Dermis blood vessel endothelial cell (primary cell): Measurements from ENCODE around the gene CCDC6. TPM values are rescaled to one million over a fixed set of nuclear protein-coding genes. Genes with fewer than 3 reads are reported as not detected.

Source experiments
- DNase-seq: peaks from one replicate; pipeline ENCODE4 v3.0.0; 2010
- total RNA-seq: library from RNA; depleted of rRNA; stranded (reverse); fragments of >200 nt; gene quantifications from 2 replicates; pipeline ENCODE4 v1.2.3, GENCODE V29; 2014

CCDC6 gene
- total RNA-seq, 1 donor from 2014 or later = 22.6 TPM

DNA sequence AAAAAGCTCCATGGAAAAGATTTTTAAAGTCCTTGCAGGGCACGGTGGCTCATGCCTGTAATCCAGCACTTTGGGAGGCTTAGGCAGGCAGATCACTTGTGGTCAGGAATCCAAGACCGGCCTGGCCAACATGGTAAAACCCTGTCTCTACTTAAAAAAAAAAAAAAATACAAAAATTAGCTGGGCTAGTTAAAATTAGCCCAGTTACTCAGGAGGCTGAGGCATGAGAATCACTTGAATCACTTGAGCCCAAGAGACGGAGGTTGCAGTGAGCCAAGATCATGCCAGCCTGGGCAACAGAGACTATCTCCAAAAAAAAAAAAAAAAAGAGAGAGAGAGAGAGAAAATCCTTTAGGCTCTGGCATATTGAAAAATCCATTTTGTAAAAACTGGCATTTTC lies 61.9 kb downstream of the CCDC6 start:
- no peak for DNase-seq

DNA sequence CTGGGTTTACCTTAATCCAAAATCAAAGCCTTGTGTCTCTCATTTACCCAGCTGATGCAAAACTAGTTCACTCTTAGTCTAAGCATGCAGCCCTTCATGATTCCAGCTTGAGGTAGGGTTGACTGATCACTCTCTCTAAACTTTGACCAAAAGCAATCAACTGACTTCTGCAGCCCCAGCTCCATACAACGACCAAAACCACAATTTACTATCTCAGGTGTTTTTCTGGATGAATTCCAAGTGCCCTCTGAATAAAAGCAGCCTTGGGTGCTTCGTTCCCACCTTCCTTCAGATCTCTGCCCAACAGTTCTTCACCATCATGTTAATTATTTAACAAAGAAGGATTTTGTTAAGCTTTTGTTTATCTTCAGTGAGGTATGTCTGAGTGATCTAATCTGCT lies 62.6 kb downstream of the CCDC6 start:
- no peak for DNase-seq

DNA sequence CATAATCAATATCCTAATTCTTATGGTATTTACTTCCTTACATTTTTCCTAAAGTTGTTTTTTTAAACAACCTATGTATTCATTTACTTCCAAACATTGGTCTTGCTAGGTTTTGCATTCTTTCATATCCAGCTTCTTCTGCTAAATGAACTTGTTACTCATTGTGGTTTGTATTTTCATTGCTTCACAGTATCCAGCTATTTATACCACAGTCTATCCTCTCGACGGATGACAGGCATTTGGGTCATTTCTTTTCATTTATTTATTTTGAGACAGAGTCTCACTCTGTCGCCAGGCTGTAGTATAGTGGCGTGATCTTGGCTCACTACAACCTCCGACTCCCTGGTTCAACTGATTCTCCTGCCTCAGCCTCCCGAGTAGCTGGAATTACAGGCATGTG lies 66.8 kb downstream of the CCDC6 start:
- DNase-seq = no peak

DNA sequence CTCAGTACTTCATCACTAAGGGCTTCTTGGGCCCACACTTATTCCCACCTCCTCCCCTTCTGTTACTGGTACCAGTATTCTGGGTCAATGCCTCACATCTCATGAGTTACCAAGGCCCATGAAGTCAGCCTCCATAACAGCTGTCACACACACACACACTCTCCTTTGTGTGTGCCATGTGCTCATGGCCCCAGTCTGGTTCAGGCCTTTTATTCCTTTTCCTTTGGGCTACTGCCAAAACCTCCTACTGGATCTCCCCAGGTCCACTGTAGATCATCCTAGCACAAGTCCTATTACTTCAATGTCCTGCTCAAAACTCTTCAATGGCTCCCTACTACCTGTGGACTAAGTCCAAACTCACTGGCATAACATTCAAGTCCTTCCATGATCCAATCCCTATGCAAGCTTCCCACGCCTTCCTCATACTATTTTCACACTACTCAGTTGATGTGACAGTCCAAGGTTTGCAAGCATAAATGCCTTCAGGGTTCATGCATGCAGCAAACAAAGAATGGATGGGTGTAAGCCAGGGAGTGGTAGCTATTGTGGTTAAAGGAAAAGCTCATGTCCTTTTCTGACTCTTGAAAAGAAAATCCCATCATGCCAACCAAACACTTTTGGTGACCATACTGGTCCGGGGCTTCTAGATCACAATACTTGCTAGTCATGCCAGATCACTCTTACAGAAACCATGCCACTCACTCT lies 68.1 kb downstream of the CCDC6 start:
- DNase-seq = no peak

DNA sequence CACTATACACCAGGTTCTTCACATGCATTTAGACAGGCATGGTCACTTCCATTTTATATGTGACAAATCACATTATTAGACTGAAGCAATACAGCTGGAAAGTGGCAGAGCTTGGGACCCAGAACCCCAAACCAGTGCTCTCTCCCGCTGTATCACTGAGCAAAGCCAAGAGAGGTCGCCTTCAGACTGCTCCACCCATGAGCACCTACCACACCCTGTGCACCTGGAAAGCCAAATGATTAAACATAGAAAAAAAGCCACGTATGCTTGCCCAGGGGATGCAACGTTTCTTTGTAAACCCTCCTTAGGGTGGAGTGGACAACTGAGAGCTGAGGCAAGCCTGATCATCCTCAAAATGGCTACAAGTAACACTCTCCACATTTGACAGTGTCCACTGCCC lies 72.5 kb downstream of the CCDC6 start:
- no peak for DNase-seq

DNA sequence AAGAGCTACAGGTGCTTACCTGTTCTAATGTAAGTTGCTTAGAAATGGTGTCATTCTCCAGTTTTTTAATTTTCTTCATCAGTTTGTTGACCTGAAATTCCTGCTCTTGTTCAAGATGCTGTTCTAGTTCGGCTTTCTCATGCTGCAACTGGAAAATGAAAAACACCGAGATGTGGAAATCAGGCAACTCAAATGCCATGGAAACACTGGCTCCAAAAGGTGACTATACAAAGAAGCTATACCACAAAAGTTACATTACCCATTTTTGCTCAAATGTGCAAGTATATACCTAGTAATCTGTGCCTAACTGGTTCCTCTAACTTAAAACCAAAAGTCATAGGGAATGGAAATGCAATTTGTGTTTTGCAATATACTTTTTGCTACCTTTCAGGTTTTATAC lies 73.8 kb downstream of the CCDC6 start:
- DNase-seq = no peak

DNA sequence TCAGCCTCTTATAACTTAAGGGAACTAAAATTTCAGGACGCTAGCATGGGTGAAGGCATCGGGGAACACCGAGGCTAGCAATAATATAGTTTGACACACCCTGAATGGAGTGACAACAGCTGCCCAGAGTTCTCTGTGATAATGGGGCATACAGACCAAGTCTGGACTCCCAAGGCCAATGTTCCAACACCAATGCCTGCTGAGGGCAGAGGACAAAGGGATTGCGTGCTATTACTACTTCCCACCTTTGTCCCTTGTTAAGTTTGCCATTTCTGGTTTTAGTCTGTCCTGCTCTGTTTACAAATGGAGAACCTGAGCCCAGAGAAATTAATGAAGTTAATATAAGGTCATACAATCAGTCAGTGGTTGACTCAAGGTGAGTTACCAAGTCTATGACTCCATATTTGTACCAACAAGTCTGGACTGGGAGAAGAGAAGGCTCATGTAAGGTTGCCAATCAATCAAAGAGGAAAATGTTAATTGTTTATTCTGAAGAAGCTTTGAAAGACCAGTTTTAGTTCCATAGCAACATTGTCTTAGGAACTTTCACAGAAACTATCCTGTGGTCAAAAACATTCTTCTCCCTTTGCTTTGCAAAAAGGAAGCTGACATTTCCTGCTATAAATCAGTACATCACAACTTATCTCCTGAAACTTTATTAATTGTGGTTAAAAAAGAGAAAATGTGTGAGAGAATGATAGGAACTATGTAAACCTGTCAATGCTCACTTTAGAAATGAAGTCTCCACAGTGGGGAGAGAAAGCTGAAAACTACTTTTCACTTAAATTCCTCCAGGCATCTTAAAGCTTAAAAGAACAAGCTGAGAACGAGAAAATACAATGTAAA lies 74.5 kb downstream of the CCDC6 start:
- no peak for DNase-seq

DNA sequence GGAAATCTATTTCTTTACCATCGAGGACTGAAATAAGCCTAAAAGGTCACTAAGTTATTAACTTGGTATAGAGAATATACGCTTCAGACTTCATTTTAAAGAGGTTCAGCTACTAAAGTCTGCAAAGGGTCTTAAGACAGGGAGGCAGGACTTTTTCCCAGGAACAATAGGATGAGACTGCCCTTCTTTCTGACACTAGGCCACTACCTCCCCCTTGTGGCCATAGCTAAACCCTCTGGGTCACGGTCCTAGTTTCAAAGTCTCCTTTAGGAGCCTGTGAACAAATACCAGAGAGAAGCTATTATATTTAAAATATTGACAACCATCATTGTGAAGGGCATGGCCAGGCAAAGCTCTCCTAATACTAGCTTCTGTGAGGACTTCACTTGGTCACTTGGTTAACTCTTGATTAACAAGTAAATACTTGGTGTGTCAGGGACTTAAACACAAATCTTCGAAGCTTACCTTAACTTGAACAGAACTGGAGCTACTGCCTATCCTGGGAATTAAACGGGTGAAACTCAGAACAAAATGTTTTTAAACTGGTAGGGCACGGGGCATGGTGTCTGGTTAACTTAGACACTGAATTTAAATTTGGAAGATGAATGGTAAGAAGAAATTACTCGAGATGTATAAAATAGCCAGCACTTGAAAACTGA lies 75.6 kb downstream of the CCDC6 start:
- peak; percentile 86 for DNase-seq

DNA sequence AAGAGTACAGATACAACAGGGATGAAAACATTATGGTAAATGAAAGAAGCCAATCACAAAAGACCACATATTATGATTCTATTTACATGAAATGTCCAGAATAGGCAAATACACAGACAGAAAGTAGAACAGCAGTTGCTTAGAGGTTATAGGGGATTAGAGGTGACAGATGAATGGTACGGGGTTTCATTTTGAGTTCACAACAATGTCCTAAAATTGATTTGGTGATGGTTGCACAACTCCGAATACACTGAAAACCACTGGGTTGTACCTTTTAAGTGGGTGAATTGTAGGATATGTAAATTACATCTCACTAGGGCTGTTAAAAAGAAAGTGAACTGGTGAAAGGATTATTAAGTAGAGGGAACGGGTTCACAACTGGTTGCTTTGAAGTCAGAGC lies 76.8 kb downstream of the CCDC6 start:
- no peak for DNase-seq

DNA sequence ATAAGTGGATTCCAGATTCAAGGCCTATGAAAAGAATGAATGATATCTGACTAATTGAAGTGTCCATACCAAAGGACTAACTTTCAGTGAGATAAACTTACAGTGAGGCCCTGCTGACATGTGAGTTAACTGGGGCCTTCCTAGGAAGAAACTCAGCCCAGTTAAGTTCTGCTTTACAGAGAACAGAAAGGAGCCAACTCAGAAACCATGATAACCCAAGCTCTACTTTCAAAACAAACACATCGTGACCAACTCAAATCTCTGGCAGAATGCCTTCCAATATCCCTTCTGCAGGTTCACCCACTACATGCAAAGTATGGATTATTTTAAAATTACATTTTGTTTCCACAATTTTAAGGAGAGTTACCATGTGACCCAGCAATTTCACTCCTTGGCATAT lies 77.3 kb downstream of the CCDC6 start:
- no peak for DNase-seq

DNA sequence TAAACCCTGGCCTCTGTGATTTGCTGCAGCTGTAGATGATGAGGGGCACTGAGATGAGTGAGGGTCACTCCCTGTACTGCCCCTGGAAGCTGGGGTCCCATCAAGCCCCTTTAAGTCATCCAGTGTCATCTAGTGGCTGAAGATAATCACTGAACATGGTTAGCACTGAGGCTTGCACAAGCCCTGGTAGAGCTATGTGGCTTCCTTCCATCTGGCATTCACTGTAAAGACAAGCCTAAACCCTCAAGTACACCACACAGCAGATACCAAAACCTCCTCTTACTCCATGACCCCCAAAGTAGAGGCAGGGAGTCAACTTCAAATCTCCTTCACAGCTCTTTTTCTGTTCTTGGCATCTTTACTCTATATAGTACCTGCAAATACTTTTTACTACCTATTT lies 80.4 kb downstream of the CCDC6 start:
- DNase-seq = no peak

DNA sequence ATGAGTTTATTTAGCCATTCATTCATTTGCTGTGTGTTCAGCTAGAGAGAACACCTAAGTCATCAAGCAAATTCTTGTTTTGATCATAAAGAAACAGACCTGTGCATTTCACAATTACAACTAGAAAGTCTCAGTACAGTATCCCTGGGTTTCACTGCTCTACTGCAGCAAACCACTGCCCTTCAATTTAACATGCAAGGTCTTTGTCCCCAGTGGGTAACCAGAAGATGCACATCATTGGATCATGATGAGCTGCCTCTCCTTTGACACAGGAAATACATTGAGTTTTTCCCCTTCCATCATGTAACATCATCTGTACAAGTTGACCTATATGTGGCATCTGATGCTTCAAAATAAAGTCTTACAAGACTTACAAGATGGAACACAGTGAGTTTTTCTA lies 82.6 kb downstream of the CCDC6 start:
- DNase-seq = no peak

DNA sequence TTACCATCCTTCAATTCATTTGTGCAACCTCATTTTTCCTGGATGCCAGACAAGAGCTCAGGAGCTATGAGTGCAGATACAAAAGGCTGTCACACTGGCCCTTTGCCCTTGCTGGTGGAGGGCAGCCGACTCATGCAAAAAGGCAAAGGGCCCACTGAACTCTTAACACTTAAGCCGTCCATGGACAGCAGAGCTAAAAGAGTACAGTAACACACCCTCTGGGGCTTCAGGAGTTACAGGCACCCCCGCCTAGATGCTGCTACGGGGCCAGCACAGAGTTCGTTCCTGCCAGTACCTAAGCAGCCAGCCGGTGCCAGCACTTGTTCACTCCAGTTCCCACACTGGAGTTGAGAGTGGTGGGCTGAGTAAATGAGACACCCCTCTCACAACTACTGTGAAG lies 83.2 kb downstream of the CCDC6 start:
- DNase-seq = no peak

DNA sequence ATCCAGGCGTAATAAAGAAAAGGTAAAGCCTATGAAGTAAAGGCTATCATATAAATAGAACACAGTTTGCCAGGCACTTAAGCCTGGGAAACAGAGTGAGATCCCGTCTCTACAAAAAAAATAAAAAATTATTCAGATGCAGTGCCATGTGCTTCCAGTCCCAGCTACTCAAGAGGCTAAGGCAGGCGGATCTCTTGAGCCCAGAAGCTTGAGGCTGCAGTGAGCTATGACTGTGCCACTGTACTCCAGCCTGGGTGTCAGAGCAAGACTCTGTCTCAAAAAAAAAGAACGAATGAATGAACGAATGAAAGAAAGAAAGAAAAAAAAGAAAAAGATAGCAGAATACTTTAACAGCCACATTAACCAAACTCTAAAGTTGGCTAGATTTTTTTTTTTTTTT lies 85.9 kb downstream of the CCDC6 start:
- no peak for DNase-seq

DNA sequence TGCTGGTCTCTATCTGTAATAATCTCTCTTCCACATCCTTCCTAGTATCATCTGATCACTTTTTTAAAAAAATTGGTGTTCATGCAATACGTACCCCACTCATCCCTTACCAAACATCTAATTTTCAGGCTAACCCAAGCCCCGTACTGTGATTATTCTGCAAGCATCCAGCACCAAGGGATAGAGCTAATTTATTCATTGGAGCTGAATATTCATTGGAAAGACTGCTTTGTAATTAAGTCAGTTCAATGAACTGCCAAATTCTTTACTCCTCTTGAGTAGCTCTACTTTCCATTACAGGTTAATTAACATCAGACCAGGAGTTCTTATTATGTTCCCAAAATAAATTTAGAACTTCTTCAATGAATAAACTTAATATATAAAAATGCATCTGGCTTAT lies 86.7 kb downstream of the CCDC6 start:
- DNase-seq = no peak

DNA sequence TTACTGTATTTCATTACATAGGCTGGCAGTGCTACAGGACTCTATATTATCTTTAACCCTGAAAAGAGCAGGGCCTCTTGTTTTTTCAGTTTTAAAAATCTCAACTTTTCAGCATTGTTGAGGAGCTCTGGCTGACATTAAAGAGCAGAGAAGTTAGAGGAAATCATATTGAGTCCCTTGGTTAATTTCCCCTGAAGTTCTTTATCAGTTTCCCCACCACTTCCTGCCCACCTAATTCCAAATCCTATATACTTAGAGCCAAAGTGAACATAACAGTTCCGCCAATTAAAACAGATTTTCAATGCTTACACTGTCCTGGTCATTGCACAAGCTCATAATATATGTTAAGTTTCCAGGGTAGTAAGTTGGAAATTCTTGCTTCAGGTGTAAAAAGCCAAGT lies 87.1 kb downstream of the CCDC6 start:
- DNase-seq = peak; percentile 30

DNA sequence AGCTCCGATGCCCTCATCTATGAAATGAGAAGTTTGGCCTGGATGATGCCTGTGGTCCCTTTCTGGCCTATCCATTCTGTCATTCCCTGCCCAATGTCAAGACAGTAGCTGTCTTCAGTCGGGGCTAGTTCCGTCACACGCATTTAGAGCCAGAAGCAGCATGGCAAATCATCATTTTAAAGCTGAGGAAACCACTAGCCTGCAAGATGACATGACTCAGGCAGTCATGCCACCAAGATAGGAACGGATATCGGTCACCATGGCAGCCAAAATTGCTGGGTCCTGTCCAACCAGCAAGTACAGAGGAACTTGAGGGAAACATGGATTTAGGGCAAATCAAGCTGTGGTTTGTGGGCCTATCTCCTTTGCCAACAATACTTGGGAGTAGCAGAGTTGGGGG lies 88.6 kb downstream of the CCDC6 start:
- DNase-seq = peak; percentile 22

DNA sequence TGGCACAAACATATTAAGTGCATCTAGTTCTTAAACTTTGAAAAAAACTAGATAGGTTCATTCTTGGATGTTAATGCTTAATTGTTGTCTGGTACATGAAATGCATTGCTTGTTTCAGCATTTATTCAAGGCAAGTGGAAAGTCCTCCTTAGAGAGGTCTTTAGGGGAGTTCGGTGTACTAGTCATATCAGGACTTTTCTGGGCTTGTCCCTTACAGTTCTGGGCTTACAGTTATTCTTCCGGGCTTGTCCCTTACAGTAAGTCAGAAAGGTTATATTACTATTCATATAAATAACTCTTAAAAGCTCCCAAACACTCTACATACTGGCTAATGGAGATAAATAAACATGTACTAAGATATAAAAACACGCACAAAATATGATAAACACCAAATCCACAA lies 91.5 kb downstream of the CCDC6 start:
- DNase-seq = no peak

DNA sequence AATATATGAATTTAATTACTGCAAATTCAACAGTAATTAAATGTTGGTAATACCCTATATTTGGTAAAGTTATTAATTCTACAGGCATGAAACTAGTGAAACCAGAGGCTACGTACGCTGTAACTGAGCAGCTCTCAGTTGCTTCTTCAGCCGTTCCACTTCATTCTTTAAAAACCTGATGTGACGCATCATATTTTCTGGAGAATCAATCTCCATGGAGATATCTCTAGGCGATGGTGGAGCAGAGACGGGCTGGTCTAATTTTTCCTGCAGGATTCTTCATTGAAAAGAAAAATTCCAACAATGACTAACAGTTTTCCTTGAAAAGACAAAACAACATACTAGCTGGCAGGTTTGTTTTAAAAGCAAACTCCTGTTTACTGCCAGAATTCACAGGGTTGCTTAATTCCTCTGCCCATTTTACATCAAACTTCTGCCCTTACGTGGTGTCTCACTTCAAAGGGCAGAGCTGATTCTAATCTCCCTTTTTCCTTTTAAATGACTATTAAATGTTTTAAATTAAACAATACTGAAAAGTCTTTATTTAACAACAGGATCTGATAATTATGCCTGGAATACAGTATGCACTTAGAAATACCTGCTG lies 93.7 kb downstream of the CCDC6 start:
- DNase-seq = no peak

DNA sequence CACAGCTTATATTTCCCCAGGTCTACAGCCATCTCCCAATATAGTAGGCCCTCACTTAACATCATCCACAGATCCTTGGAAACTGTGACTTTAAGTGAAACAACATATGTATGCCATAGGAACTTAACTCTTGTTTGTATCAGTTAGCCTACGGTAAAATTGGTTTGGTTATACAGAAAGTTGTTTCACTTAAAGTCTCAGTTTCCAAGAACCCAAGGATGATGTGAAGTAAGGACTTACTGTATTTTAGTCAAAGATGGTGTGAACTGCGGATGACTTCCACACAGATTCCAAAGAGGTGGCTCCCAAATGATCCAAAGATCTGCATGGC lies 96.7 kb downstream of the CCDC6 start:
- no peak for DNase-seq

DNA sequence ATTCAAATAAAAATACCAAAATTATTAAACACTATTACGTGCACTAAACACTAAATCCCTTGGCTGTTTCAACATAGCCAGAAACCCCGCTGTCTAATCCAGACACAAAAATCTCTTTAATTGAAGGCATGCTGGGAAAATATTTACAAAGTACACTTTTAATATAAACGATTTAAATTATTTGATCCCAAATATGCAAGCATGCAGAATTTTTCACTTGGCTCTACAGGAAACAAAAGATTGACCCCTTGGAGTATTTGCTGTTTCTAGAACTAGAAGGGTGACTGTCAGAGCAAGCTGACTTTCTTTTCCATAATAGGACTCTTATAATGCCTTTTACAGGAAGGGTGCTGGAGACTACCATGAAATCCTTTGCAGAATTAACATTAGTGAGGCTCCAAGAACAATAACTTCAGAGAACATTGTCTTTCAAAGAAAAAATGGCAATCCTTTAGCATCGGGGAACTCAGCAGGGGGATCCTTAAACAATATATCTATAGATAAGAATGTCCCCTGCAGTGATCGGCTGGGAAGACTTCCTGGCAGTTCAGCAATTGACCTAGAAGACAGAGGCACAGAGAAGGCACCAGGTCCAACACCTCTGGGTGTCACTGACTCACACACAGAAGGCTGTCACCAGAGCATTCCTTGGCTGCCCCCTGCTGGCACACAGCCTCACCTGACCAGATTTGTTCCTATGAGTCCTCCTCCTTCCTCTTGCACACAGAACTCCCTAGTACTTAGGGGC lies 97.3 kb downstream of the CCDC6 start:
- peak; percentile 84 for DNase-seq
